GM18868 (cell line): ENCODE data around the gene PGAP3.

Experiments used
- ATAC-seq: cut with Tn5 transposase; IDR thresholded peaks from one replicate; pipeline ENCODE4 v1.9.1; 2021; ENCODE audit warnings: mild to moderate bottlenecking, moderate library complexity; ENCODE audit not compliant: unreplicated experiment

The PGAP3 gene

DNA sequence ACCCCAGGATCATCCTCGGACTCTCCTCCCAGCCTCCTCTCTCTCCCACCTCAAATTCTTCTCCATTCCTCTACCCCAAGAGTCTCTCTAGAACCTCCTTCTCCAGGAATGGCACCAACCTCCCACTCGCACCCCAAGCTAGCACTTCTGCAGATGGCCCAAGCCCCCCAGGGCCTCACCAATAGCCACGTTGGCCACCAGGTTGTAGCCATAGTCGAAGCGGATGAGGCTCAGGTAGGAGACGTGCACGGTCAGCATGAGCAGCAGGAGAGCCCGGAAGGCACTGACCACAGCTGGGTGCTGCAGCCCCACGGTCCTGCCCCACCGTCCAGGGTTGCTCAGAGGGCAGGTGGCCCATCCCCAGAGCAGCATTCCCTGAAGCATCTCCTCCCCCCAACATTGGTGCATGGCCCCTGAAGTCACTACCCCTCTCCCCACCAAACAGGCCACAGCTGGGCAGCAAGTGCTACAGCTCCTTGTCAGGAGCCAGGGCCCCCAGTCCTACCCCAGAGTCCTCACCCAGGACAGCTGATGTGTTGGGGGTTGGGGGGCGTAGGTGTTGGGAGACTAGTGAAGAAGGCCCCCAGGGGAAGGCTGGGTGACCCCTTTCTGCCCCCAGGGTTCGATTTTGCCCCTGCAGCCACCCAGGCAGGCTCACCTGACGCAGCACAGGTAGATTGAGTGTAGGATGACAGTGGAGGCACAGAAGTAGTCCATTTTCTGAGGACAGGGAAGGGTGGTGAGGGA, 14.3 kb downstream of the PGAP3 start:
- no peak for ATAC-seq

DNA sequence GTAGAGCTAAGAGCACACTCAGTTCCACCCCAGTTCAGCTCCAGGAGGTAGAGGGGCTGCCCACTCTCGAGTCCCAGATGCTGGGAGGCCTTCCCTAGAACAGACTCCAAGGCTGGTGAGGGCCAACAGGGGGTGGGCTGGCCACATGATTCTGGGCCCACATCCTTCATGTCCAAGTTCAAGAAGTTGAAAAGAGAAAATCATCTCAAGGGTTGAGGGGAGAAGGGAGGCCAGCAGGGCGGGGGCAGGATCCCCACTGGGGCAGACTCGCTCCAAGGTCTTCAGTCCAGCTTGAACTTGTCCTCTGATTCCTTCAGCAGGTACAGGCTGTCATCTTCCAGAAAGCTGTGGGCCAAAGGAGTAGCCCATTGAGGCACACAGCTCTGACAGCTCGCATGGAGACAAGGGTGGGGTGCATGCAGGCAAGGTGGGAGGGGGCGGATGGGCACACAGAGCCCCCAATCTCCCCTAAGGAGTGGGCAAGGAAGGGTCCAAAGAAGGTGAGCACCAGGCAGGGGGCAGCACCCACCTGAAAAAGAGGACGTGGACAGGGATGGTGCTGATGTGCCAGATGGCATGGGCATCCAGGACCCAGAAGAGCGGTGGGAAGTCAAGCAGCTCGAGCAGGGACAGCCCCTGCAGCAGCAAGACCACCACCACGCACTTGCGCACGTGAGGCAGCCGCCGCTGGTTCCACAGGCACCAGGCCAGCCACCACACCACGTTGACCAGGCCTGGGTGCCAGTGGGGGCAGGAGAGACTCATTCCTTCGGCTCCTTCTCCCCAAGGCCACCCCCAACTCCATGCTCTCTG, 15.1 kb downstream of the PGAP3 start:
- no peak for ATAC-seq

DNA sequence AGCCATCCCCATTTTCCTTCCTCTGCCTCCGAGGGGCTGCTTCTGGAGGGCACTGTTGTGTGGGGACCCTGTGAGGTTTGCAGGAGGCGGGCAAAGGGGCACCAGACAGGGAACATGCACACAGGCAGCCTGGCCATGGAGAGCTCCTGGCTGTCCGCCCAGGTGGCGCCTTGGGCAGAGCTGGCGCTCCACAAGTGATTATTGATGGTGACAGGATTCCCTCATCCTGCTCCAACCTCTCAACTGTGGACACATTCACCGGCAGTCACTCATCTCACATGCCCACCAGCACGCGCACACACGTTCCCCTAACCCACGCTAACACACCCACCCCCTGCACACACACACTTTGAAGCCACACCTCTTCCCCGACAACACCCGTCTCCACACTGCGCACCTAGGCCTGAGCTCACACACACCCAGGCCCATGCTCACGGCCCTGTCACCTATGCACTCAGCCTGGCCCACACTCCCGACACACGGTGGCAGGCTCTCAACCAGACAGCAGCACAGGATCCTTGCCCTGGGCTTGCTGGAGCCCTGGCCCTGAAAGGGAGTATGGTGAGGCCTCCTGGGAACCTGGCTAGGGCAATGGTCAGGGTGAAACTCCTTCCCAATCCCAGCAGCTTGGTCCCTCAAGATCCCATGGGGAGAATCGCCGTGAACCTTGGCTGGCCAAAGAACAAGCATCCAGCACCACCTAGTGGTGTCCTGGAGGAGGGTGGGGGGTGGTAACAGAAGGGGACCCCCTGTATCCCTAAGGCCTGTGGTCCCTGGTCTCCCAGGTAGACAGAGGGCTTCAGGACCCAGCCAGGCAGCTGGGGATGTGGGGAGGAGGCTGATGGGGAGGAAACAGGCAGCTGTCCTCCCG, 16.0 kb downstream of the PGAP3 start:
- no peak for ATAC-seq

DNA sequence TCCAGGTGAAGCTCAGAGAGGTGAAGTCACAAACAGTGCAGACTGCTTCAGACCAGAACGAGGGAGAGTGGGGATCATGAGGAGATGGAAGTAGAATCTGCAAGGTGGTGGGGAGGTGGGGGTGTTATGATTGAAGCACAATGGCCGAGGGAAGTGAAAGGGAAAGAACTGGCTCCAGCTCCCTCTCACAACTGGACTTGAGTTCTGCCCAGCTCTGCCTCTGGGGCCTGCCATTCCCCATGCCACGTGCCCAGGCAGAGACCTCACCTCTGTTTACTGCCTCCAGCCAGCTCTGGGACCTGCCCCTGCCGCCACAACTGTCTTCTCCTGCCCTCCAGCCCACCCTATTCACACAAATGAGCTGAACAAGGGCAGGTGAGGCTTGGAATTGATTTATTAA, 17.1 kb downstream of the PGAP3 start:
- no peak for ATAC-seq

DNA sequence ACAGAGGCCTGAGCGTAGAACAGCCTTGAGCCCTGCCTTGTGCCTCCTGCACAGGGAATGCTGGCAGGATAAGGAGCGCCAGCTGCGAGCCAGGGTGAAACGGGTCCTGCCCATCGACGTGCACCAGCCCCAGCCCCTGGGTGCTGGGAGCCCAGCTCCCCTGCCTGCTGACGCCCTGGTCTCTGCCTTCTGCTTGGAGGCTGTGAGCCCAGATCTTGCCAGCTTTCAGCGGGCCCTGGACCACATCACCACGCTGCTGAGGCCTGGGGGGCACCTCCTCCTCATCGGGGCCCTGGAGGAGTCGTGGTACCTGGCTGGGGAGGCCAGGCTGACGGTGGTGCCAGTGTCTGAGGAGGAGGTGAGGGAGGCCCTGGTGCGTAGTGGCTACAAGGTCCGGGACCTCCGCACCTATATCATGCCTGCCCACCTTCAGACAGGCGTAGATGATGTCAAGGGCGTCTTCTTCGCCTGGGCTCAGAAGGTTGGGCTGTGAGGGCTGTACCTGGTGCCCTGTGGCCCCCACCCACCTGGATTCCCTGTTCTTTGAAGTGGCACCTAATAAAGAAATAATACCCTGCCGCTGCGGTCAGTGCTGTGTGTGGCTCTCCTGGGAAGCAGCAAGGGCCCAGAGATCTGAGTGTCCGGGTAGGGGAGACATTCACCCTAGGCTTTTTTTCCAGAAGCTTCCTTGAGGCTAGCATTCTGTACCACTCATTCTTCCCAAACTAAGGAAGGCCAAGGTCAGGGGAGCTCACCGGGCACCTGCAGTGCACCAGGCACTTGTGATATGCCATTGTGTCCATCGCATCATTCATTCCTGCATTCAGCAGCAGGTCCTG, 17.7 kb downstream of the PGAP3 start:
- no peak for ATAC-seq

DNA sequence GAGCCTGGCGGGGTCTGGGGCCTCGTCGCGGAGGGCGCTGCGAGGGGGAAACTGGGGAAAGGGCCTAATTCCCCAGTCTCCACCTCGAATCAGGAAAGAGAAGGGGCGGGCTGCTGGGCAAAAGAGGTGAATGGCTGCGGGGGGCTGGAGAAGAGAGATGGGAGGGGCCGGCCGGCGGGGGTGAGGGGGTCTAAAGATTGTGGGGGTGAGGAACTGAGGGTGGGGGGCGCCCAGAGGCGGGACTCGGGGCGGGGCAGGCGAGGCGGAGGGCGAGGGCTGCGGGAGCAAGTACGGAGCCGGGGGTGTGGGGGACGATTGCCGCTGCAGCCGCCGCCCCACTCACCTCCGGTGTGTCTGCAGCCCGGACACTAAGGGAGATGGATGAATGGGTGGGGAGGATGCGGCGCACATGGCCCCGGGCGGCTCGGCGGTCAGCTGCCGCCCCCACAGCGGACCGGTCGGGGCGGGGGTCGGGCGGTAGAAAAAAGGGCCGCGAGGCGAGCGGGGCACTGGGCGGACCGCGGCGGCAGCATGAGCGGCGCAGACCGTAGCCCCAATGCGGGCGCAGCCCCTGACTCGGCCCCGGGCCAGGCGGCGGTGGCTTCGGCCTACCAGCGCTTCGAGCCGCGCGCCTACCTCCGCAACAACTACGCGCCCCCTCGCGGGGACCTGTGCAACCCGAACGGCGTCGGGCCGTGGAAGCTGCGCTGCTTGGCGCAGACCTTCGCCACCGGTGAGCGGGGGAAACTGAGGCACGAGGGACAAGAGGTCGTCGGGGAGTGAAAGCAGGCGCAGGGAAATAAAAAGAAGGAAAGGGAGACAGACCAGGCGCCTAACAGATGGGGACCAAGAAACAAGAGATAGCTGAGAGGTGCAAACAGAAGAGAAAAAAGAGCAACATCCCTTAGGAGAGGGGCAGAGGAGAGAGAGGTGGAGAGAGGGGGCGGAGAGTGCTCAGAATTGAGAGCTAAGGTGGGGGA, 19.6 kb downstream of the PGAP3 start, which contains the start of gene PNMT:
Gene PNMT, plus strand, starts transcription at position 509 of the 980 bp plus-strand sequence. Its CDS starts 23 bp downstream, at position 532.
- ATAC-seq, result no peak

DNA sequence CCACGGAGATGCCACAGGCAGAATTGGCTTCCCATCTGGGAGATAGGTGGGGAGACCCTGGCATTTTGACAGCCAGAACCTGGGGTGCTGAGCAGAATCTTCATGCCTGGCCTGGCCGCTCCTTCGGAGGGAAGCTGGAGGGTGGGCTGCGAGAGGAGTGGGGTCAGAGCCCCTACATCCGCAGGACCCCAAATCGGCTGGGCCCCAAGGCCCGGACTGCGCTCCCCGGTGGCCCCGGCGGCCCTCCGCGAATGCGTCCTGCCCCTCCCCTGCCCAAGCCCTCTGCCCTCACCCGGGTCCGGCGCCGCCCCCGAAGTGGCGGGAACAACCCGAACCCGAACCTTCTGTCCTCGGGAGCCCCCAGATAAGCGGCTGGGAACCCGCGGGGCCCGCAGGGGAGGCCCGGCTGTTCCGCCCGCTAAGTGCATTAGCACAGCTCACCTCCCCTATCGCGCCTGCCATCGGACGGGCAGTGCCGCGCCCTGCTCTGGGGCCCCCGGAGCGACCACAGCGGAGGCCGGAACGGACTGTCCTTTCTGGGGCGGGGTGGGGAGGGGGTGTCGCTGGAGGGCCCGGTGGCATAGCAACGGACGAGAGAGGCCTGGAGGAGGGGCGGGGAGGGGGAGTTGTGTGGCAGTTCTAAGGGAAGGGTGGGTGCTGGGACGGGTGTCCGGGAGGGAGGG, 20.5 kb downstream of the PGAP3 start:
- no peak for ATAC-seq

DNA sequence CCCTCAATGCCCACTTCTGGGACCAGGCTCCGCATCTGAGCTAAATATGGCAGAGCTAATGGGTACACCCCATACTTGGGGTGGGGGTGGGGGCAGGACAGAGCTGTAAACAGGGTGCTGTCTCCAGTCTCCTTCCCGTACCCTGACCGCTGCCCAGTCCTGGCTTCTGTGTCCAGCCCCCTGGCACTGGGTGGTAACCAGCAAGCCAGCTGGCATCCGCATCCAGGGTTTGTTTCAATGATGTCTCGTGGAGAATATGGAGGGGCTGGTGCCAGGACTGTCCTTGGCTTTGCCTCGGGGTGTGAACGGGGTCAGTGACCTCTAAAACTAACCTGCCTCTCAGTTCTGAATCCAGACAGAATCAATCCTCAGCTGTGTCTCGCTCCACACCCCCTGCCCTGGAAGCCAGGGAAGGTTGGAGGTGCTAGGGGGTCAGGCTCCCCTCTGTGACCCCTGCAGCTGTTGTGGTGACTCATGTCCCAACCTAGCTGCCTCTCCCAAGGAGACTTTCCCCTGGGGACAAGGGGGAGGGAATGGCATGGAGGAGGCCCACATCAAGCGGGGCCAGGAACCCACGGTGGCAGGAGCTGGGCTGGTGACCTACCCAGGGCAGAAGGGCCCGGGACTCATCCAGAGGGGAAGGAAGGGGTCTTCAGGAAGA, 21.1 kb downstream of the PGAP3 start:
- no peak for ATAC-seq

DNA sequence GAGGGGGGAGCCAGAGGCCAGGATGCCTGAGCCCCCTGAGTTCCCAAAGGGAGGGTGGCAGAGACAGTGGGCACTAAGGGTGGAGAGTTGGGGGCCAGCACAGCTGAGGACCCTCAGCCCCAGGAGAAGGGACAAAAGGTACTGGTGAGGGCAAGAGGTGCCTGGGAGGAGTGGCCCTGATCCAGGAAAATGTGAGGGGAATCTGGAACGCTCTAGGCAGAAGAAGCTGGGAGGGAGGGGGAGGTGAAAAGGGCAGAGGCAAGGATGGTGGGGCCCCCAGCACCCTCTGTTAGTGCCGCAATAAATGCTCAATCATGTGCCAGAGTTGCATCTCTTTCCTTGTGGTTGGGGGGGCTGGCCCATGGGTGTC, 21.6 kb downstream of the PGAP3 start:
- no peak for ATAC-seq

DNA sequence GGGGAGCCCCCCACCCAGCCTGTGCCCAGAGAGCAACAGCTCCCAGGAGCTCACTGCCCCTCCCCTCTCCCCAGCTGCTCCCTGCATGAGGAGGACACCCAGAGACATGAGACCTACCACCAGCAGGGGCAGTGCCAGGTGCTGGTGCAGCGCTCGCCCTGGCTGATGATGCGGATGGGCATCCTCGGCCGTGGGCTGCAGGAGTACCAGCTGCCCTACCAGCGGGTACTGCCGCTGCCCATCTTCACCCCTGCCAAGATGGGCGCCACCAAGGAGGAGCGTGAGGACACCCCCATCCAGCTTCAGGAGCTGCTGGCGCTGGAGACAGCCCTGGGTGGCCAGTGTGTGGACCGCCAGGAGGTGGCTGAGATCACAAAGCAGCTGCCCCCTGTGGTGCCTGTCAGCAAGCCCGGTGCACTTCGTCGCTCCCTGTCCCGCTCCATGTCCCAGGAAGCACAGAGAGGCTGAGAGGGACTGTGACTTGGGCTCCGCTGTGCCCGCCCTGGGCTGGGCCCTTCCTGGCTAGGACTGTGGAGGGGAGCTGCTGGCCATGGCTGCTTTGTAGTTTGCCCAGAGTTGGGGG, 22.1 kb downstream of the PGAP3 start:
- no peak for ATAC-seq

DNA sequence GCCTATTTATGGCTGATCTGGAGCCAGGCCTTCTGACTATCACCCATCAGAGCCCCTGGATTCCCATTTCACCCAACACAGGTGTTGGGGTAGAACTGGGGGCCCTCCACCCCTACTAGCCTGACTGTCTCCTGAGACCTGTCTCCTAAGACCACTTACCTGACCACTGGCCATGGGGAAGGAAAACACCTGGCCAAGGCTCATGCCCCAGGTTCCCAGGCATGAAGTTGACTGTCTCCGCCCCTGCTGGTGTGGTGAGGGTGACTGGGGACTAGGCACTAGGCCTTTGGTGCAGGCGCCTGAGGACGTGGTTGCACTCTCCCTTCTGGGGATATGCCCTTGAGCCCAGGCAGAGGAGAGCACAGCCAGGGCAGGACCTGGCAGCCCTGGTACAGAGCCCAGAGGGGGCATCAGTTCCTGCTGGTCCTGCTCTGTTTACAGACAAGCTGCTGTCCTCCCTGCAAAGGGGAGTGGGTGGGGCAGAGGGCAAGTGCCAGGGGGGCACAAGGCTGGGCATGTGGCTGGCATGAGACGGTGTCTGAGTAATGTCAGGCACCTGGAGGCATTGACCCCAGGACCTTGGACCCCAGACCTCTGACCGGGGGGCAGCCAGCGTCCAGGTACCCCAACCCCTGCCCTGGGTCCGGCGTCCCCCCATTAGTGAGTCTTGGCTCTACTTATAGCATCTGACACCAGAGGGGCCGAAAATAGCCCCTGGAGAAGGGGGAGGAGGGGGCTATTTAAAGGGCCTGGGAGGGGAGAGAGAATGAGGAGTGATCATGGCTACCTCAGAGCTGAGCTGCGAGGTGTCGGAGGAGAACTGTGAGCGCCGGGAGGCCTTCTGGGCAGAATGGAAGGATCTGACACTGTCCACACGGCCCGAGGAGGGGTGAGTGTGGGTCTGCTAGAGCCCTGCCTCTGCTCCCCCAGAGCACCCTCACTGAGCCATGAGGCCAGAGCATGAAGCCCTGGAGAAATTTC, 23.0 kb downstream of the PGAP3 start, which contains the start of gene TCAP:
Gene TCAP, plus strand, starts transcription at position 769 of the 981 bp plus-strand sequence. Its CDS starts 11 bp downstream, at position 780.
- no peak for ATAC-seq

DNA sequence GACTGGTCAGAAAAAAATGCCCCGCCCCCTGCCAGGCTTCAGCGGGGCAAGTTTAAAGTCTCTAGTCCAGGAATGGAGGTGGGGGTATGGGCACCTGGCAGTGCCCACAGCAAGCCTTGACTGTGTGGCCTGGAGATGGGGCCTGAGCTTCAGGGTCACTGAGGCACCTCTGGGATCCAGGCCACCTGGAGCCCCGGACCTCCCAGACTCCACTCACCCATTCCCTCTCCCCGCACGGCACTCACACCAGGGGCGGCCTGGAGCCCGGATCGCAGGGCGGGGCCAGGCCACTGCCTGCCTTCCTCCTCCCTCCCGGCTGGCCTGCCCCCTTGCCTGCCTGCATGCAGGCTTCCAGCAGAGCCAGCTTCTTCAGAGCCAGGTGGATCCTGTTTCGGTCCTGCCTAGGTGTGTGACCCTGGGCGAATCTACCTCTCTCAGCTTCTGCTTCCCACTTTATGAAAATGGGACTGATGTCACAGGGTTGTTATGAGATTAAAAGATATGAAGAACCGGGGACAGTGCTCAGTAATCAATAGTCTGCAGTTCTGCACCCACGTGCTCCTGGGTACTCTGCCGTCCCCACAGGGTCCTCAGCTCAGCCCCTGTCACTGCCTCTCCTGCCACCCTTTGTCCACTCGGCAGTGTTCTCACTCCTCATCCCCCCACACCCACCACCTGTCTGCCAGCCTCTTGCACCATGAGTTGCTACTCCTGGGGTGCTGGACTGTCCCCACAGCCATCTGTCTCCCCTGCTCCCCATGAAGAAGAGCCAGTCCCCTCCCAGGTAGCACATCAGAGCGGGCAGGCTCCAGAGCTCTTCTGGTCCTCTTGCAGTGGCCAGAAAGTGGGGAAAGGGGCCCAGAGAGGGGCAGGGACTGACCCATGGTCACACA, 23.9 kb downstream of the PGAP3 start:
- no peak for ATAC-seq

DNA sequence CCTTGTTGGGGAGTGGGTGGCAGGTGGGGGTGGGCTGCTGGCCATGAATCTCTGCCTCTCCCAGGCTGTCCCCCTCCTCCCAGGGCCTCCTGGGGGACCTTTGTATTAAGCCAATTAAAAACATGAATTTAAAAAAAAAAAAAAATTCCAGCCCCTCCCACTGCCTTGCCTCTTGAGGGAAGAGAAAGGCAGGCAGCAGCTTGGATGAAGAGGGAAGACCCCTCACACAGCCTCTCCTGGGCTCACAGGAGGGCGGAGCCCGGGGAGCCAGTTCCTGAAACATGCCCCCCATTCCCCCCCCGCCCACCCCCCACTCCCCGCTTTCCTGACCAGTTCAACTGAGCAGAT, 24.5 kb downstream of the PGAP3 start:
- no peak for ATAC-seq

DNA sequence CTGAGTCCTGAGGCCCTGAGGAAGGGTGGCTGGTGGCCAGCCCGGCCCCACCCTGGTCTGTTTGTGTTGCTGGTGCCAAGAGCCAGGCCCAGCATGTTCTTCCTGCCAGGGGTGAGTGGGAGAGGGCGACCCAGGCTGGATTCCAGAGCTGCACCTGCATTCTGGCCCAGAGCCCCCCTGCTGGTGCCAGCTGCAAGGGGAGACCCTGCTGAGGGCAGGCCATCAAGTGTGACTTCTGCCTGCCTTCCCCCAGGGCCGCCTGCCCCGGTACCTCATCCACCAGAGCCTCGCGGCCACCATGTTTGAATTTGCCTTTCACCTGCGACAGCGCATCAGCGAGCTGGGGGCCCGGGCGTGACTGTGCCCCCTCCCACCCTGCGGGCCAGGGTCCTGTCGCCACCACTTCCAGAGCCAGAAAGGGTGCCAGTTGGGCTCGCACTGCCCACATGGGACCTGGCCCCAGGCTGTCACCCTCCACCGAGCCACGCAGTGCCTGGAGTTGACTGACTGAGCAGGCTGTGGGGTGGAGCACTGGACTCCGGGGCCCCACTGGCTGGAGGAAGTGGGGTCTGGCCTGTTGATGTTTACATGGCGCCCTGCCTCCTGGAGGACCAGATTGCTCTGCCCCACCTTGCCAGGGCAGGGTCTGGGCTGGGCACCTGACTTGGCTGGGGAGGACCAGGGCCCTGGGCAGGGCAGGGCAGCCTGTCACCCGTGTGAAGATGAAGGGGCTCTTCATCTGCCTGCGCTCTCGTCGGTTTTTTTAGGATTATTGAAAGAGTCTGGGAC, 25.1 kb downstream of the PGAP3 start:
- no peak for ATAC-seq
